Uterus (tissue), 2 donors: ENCODE measurements around the gene VAT1L.

ENCODE experiments used
- CTCF ChIP-seq, 4 experiments: fragments of 200-600 bp in 2 of 4; fragments of 450-650 bp in 2 of 4; sonication (generic) in 2 of 4; IDR thresholded peaks; one replicate each; pipeline ENCODE4 v1.5.1; 2016 to 2019; ENCODE audit warnings: antibody characterized with exemption in 4 of 4, mild to moderate bottlenecking in 2 of 4, moderate library complexity in 1 of 4
- POLR2A ChIP-seq, 2 donors: fragments of 450-650 bp; IDR thresholded peaks; one replicate each; pipeline ENCODE4 v1.6.1; 2016; ENCODE audit warnings: antibody characterized with exemption in 2 of 2, mild to moderate bottlenecking in 1 of 2, moderate library complexity in 1 of 2

GRCh38 chr16:77993111-77993985, 205.0 kb downstream of the VAT1L start:
- no peak for TF ChIP-seq CTCF (IDR thresholded peaks at IDR 0.05)
- no peak for TF ChIP-seq POLR2A (IDR thresholded peaks at IDR 0.05)
